SK-N-SH (cell line): ENCODE results near the gene MAP4K1. TPM values are rescaled to one million over a fixed set of nuclear protein-coding genes. Genes with fewer than 3 reads are reported as not detected.
"Not testable (repeated sequence)": the region's sequence is repeated elsewhere in the genome, so short reads cannot be mapped to it uniquely, and the experiment has no call there.

Experiments
- CTCF ChIA-PET: fragments of 300-600, 350-600 bp; formaldehyde crosslinking; extraction: SDS; loops from one replicate; lab custom pipeline; 2021; lab: Yijun Ruan, JAX
- POLR2A ChIA-PET: fragments of 350-600 bp; sonication (Branson Sonifier 250); formaldehyde crosslinking; extraction: SDS; loops from one replicate; lab custom pipeline; 2020; ENCODE audit warnings: antibody characterized with exemption, inconsistent platforms; lab: Yijun Ruan, JAX
- DNase-seq: peaks from one replicate; pipeline ENCODE4 v3.0.0; 2012
- H2AFZ ChIP-seq: fragments of 200-600 bp; sonication (generic); 2 replicates; pipeline ENCODE4 v1.8.1; 2016; ENCODE audit warnings: antibody characterized with exemption, mild to moderate bottlenecking, low read depth
- H3F3A ChIP-seq: fragments of 200-600 bp; sonication (generic); replicated peaks from 2 replicates; pipeline ENCODE3; 2016; ENCODE audit warnings: antibody characterized with exemption, mild to moderate bottlenecking; ENCODE audit not compliant: insufficient read depth
- H3K27ac ChIP-seq, 2 experiments: fragments of 200-500 bp in 1 of 2; fragments of 200-600 bp in 1 of 2; sonication (Bioruptor generic) in 1 of 2; sonication (generic), shearing (Covaris generic) in 1 of 2; 2 replicates each; pipeline versions ENCODE4 v1.5.1 to v1.6.1; 2014 to 2016; ENCODE audit warnings: low read depth in 2 of 2, inconsistent platforms in 1 of 2, low read length in 1 of 2, mild to moderate bottlenecking in 1 of 2, mixed read lengths in 1 of 2
- H3K27me3 ChIP-seq: fragments of 200-600 bp; sonication (generic), shearing (Covaris generic); 2 replicates; pipeline ENCODE4 v1.6.1; 2016; ENCODE audit warnings: mixed run types; ENCODE audit not compliant: insufficient read depth
- H3K36me3 ChIP-seq, 2 experiments: fragments of 200-500 bp in 1 of 2; fragments of 200-600 bp in 1 of 2; sonication (Bioruptor generic) in 1 of 2; sonication (generic) in 1 of 2; replicated peaks in 1 of 2; 2 replicates each; pipeline versions ENCODE3 to v1.5.1; 2014 to 2016; ENCODE audit warnings: low read length in 1 of 2, mild to moderate bottlenecking in 1 of 2; ENCODE audit not compliant: insufficient read depth in 2 of 2, control insufficient read depth in 1 of 2
- H3K4me1 ChIP-seq, 2 experiments: fragments of 200-500 bp in 1 of 2; fragments of 200-600 bp in 1 of 2; sonication (Bioruptor generic) in 1 of 2; sonication (generic), shearing (Covaris generic) in 1 of 2; 2 replicates each; pipeline versions ENCODE4 v1.5.1 to v1.6.1; 2014 to 2016; ENCODE audit warnings: low read depth in 1 of 2, low read length in 1 of 2, mixed run types in 1 of 2; ENCODE audit not compliant: insufficient read depth in 2 of 2, control insufficient read depth in 1 of 2
- H3K4me2 ChIP-seq: fragments of 200-600 bp; sonication (generic), shearing (Covaris generic); 2 replicates; pipeline ENCODE4 v1.6.1; 2017; ENCODE audit warnings: mixed run types
- H3K4me3 ChIP-seq, 2 experiments: fragments of 200-500 bp in 1 of 2; fragments of 200-600 bp in 1 of 2; sonication (Bioruptor generic) in 1 of 2; sonication (generic), shearing (Covaris generic) in 1 of 2; 2 replicates each; pipeline versions ENCODE4 v1.5.1 to v1.8.1; 2014 to 2016; ENCODE audit warnings: low read depth in 2 of 2, inconsistent platforms in 1 of 2, low read length in 1 of 2, mild to moderate bottlenecking in 1 of 2, mixed read lengths in 1 of 2, moderate library complexity in 1 of 2
- H3K79me2 ChIP-seq: fragments of 200-600 bp; sonication (generic); 2 replicates; pipeline ENCODE4 v1.8.1; 2017; ENCODE audit warnings: mild to moderate bottlenecking; ENCODE audit not compliant: insufficient read depth
- H3K9ac ChIP-seq: fragments of 200-600 bp; sonication (generic); 2 replicates; pipeline ENCODE4 v1.6.1; 2017; ENCODE audit warnings: mixed run types
- H3K9me2 ChIP-seq: fragments of 200-600 bp; sonication (generic); 2 replicates; pipeline ENCODE4 v1.6.1; 2017; ENCODE audit warnings: mixed run types
- H3K9me3 ChIP-seq: fragments of 200-600 bp; sonication (generic); 2 replicates; pipeline ENCODE4 v1.6.1; 2017; ENCODE audit warnings: mixed run types, mild to moderate bottlenecking, moderate library complexity
- H4K20me1 ChIP-seq: fragments of 200-600 bp; sonication (generic); 2 replicates; pipeline ENCODE4 v1.6.1; 2017; ENCODE audit warnings: mild to moderate bottlenecking, mixed run types; ENCODE audit not compliant: insufficient read depth
- FOSL2 ChIP-seq: IDR thresholded peaks from 2 replicates; pipeline ENCODE4 v1.4.0; 2012; ENCODE audit warnings: low read depth, mild to moderate bottlenecking, moderate library complexity, borderline replicate concordance
- FOXM1 ChIP-seq: IDR thresholded peaks from 2 replicates; pipeline ENCODE4 v1.4.0; 2012; ENCODE audit warnings: low read depth, mild to moderate bottlenecking
- GATA2 ChIP-seq: sonication (generic); formaldehyde crosslinking; IDR thresholded peaks from 2 replicates; pipeline ENCODE4 v1.5.0; 2020; ENCODE audit warnings: mild to moderate bottlenecking, missing genetic modification reagents
- JUND ChIP-seq: IDR thresholded peaks from 2 replicates; pipeline ENCODE4 v1.4.0; 2012
- MEF2A ChIP-seq: IDR thresholded peaks from 2 replicates; pipeline ENCODE4 v1.4.0; 2012; ENCODE audit warnings: low read depth, borderline replicate concordance
- NFIC ChIP-seq: IDR thresholded peaks from 2 replicates; pipeline ENCODE4 v1.4.0; 2012; ENCODE audit warnings: borderline replicate concordance
- RAD21 ChIP-seq: IDR thresholded peaks from 2 replicates; pipeline ENCODE4 v1.6.1; 2012; ENCODE audit warnings: mild to moderate bottlenecking, low read length
- RCOR1 ChIP-seq: fragments of 150-350 bp; IDR thresholded peaks from 2 replicates; pipeline ENCODE4 v1.6.1; 2017; ENCODE audit warnings: antibody characterized with exemption, low read length
- TAF1 ChIP-seq: IDR thresholded peaks from 2 replicates; pipeline ENCODE4 v1.6.1; 2012; ENCODE audit warnings: low read depth, mild to moderate bottlenecking, low read length, moderate library complexity, borderline replicate concordance
- TCF12 ChIP-seq: IDR thresholded peaks from 2 replicates; pipeline ENCODE4 v1.4.0; 2012
- YY1 ChIP-seq: IDR thresholded peaks from 2 replicates; pipeline ENCODE4 v1.4.0; 2012; ENCODE audit warnings: low read depth, mild to moderate bottlenecking
- WGBS: methylation state at CpG from one replicate; pipeline ENCODE4 v1.1.6; 2017; ENCODE audit warnings: low lambda C conversion rate; 5-methylcytosine and 5-hydroxymethylcytosine counted together
- polyA plus RNA-seq, 3 experiments: library from polyadenylated mRNA; depleted of rRNA; stranded (reverse); fragments of >200 nt; gene quantifications; 2 replicates each; pipeline ENCODE4 v1.2.3, GENCODE V29; 2012
- TF ChIP-seq, protein P1 (sequence below): fragments of 150-350 bp; IDR thresholded peaks from 2 replicates; pipeline ENCODE4 v1.6.1; 2017; ENCODE audit warnings: antibody characterized with exemption, low read length, low read depth, borderline replicate concordance
- TF ChIP-seq, protein P2 (sequence below): IDR thresholded peaks from 2 replicates; pipeline ENCODE4 v1.6.1; 2012; ENCODE audit warnings: mild to moderate bottlenecking, low read depth, low read length, moderate library complexity

The MAP4K1 gene
- polyA plus RNA-seq, 1 of the 3 experiments (the other 2 are of a cell fraction): 0.31 TPM

DNA sequence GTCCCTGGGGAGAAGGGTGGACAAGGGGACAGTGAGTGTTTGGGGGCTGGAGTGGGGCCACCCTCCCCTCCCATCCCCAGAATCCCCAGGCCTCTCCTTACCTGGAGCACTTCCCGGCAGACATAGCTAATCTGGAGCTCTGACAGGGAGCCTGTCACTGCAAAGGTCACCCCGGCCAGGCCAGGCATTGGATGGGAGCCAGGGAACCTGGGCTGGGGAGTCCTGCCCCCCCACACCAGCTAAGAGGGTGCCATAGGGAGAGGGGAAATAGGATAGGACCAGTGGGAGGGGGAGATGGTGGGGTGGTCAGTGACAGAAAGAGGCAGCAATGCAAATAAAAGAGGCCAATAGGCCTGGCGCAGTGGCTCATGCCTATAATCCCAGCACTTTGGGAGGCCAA, 3.5 kb downstream of the MAP4K1 start:
- no peaks in the 10 kb centered on the region for H3K27me3 ChIP-seq
- H3K9me2 ChIP-seq: no peaks in the 10 kb centered on the region
- CTCF ChIA-PET: interaction anchor here (1.3 kb wide), 1 partner anchor 20 kb away, joined by 4 read pairs; no protein-coding TSS in a partner anchor
- H3K4me1 ChIP-seq: peaks cover 0 to 9% of the 10 kb centered on the region in 2 experiments; a peak in 1 of 4 replicates
- no peak overlapping the region for H3K27ac ChIP-seq
- H3F3A ChIP-seq: no peaks in the 10 kb centered on the region
- H3K9me3 ChIP-seq: no peaks in the 10 kb centered on the region
- no peak for DNase-seq
- H2AFZ ChIP-seq: no peak overlapping the region
- H3K4me3 ChIP-seq: no peak overlapping the region
- no peaks in the 10 kb centered on the region for H4K20me1 ChIP-seq
- H3K79me2 ChIP-seq: peaks cover 4% of the 10 kb centered on the region
- no peak overlapping the region for H3K4me2 ChIP-seq
- WGBS: 91% methylated on average over 1 of the region's 3 CpGs
- H3K9ac ChIP-seq: no peak overlapping the region
- POLR2A ChIA-PET: no interaction called here
- TF ChIP-seq JUND: no peak
- no peak for TF ChIP-seq FOXM1
- TF ChIP-seq TAF1: no peak
- no peak for TF ChIP-seq RCOR1
- TF ChIP-seq RAD21: no peak
- no peak for TF ChIP-seq NFIC
- TF ChIP-seq YY1: no peak
- TF ChIP-seq FOSL2: no peak
- no peak for TF ChIP-seq TCF12
- TF ChIP-seq MEF2A: no peak
- TF ChIP-seq, protein P1, sequence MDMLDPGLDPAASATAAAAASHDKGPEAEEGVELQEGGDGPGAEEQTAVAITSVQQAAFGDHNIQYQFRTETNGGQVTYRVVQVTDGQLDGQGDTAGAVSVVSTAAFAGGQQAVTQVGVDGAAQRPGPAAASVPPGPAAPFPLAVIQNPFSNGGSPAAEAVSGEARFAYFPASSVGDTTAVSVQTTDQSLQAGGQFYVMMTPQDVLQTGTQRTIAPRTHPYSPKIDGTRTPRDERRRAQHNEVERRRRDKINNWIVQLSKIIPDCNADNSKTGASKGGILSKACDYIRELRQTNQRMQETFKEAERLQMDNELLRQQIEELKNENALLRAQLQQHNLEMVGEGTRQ: no peak
- no peak for TF ChIP-seq GATA2 (CRISPR knock-in tag)
- no peaks in the 10 kb centered on the region for H3K36me3 ChIP-seq

DNA sequence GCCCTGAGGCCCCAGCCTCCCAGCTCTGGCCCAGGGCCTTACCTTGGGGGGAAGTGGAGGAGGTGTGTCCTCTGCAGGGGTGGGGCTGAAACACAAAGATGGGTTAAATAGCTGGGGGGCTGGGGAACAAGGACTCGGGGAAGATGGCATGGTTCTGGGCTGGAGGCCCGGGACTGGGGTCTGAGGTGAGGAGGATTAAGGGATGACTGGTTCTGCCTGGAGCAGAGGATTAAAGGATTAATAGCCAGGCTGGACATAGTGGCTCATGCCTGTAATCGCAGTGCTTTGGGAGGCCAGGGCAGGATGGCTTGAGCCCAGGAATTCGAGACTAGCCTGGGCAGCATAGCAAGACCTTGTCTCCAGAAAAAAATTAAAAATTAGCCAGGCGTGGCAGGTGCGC, 11.6 kb downstream of the MAP4K1 start:
- H2AFZ ChIP-seq: no peak overlapping the region
- POLR2A ChIA-PET: no interaction called here
- no peak overlapping the region for H3K27ac ChIP-seq
- H3K4me2 ChIP-seq: no peak overlapping the region
- no peak for DNase-seq
- no peak overlapping the region for H3K9ac ChIP-seq
- H3F3A ChIP-seq: peaks cover 11% of the 10 kb centered on the region
- no peaks in the 10 kb centered on the region for H4K20me1 ChIP-seq
- WGBS: 64% methylated on average over 6 of the region's 6 CpGs
- CTCF ChIA-PET: no interaction called here
- TF ChIP-seq, protein P2, sequence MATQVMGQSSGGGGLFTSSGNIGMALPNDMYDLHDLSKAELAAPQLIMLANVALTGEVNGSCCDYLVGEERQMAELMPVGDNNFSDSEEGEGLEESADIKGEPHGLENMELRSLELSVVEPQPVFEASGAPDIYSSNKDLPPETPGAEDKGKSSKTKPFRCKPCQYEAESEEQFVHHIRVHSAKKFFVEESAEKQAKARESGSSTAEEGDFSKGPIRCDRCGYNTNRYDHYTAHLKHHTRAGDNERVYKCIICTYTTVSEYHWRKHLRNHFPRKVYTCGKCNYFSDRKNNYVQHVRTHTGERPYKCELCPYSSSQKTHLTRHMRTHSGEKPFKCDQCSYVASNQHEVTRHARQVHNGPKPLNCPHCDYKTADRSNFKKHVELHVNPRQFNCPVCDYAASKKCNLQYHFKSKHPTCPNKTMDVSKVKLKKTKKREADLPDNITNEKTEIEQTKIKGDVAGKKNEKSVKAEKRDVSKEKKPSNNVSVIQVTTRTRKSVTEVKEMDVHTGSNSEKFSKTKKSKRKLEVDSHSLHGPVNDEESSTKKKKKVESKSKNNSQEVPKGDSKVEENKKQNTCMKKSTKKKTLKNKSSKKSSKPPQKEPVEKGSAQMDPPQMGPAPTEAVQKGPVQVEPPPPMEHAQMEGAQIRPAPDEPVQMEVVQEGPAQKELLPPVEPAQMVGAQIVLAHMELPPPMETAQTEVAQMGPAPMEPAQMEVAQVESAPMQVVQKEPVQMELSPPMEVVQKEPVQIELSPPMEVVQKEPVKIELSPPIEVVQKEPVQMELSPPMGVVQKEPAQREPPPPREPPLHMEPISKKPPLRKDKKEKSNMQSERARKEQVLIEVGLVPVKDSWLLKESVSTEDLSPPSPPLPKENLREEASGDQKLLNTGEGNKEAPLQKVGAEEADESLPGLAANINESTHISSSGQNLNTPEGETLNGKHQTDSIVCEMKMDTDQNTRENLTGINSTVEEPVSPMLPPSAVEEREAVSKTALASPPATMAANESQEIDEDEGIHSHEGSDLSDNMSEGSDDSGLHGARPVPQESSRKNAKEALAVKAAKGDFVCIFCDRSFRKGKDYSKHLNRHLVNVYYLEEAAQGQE: no peak
- H3K79me2 ChIP-seq: no peaks in the 10 kb centered on the region
- H3K4me3 ChIP-seq: no peak overlapping the region
- H3K9me3 ChIP-seq: no peaks in the 10 kb centered on the region
- no peaks in the 10 kb centered on the region for H3K9me2 ChIP-seq
- H3K4me1 ChIP-seq: no peaks in the 10 kb centered on the region
- no peaks in the 10 kb centered on the region for H3K36me3 ChIP-seq
- no peaks in the 10 kb centered on the region for H3K27me3 ChIP-seq

DNA sequence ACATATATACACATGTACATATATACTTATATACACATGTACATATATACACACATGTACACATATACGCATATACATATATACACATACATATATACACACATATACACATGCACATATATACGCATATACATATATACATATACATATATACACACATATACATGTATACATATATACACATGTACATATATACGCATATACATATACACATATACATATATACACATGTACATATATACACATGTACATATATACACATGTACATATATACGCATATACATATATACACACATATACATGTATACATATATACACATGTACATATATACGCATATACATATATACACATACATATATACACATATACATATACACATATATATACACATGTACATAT, 14.9 kb downstream of the MAP4K1 start:
- 92% methylated on average over 5 of the region's 5 CpGs for WGBS

More for the DNA sequence above, 14.9 kb downstream of the MAP4K1 start:
- peaks cover 11% of the 10 kb centered on the region for H3F3A ChIP-seq
- H3K36me3 ChIP-seq, H3K79me2 ChIP-seq, POLR2A ChIA-PET, H2AFZ ChIP-seq, H3K9me2 ChIP-seq, CTCF ChIA-PET, H3K4me3 ChIP-seq, H3K27ac ChIP-seq, H4K20me1 ChIP-seq, H3K9me3 ChIP-seq, H3K4me2 ChIP-seq, H3K27me3 ChIP-seq, H3K4me1 ChIP-seq, H3K9ac ChIP-seq, DNase-seq: not testable (repeated sequence)
